ENCODE measurements around the gene ADAT3. TPM values are rescaled to one million over a fixed set of nuclear protein-coding genes. Genes with fewer than 3 reads are reported as not detected.

ADAT3 gene
- total RNA-seq, 1 donor = 3.3 TPM

- no peaks in the 10 kb centered on the region for H3K27me3 ChIP-seq (ENCODE audit: insufficient read depth, low read length)
- H3K4me1 ChIP-seq (ENCODE audit: insufficient read depth, low read length) = peaks cover 10% of the 10 kb centered on the region
- DNase-seq (ENCODE audit: insufficient read length, low spot score, missing footprints) = peak; percentile 93
- H4K20me1 ChIP-seq (ENCODE audit: insufficient read depth, low read length) = peaks cover 58% of the 10 kb centered on the region
- no peak overlapping the region for H2AFZ ChIP-seq (ENCODE audit: low read length)
- no peak overlapping the region for H3K4me3 ChIP-seq (ENCODE audit: insufficient read depth, low read length)
- no peak overlapping the region for H3K27ac ChIP-seq (ENCODE audit: low read depth, low read length)
- TF ChIP-seq, protein P1, sequence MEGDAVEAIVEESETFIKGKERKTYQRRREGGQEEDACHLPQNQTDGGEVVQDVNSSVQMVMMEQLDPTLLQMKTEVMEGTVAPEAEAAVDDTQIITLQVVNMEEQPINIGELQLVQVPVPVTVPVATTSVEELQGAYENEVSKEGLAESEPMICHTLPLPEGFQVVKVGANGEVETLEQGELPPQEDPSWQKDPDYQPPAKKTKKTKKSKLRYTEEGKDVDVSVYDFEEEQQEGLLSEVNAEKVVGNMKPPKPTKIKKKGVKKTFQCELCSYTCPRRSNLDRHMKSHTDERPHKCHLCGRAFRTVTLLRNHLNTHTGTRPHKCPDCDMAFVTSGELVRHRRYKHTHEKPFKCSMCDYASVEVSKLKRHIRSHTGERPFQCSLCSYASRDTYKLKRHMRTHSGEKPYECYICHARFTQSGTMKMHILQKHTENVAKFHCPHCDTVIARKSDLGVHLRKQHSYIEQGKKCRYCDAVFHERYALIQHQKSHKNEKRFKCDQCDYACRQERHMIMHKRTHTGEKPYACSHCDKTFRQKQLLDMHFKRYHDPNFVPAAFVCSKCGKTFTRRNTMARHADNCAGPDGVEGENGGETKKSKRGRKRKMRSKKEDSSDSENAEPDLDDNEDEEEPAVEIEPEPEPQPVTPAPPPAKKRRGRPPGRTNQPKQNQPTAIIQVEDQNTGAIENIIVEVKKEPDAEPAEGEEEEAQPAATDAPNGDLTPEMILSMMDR (IDR thresholded peaks at IDR 0.05; ENCODE audit: extremely low read depth, low read depth, low read length) = peak; percentile 43
- no peaks in the 10 kb centered on the region for H3K9me3 ChIP-seq (ENCODE audit: low read depth, low read length)
- peaks cover 84% of the 10 kb centered on the region for H3K79me2 ChIP-seq (ENCODE audit: insufficient read depth, low read length)
- no peak overlapping the region for H3K4me2 ChIP-seq (ENCODE audit: insufficient read depth, low read length)
- H3K36me3 ChIP-seq (ENCODE audit: insufficient read depth, low read length) = no peaks in the 10 kb centered on the region
Observed at GRCh38 chr19:1945899-1946298, 40.7 kb downstream of the ADAT3 start.

- Histone ChIP-seq H3K4me1 (ENCODE audit: insufficient read depth, low read length) (peaks cover 5% of the 10 kb centered on the region), H3K36me3 (ENCODE audit: insufficient read depth, low read length) (no peaks in the 10 kb centered on the region), H3K4me2 (ENCODE audit: insufficient read depth, low read length) (no peak overlapping the region), H3K9me3 (ENCODE audit: low read depth, low read length) (no peaks in the 10 kb centered on the region), H3K79me2 (ENCODE audit: insufficient read depth, low read length) (peaks cover 84% of the 10 kb centered on the region), H3K4me3 (ENCODE audit: insufficient read depth, low read length) (no peak overlapping the region), H2AFZ (ENCODE audit: low read length) (no peak overlapping the region), H4K20me1 (ENCODE audit: insufficient read depth, low read length) (peaks cover 54% of the 10 kb centered on the region), H3K27ac (ENCODE audit: low read depth, low read length) (no peak overlapping the region), H3K27me3 (ENCODE audit: insufficient read depth, low read length) (no peaks in the 10 kb centered on the region)
- DNase-seq (ENCODE audit: insufficient read length, low spot score, missing footprints) = no peak
- TF ChIP-seq, protein P1 (IDR thresholded peaks at IDR 0.05; ENCODE audit: extremely low read depth, low read depth, low read length) = no peak
Observed at GRCh38 chr19:1947651-1948209, 42.5 kb downstream of the ADAT3 start.

DNA sequence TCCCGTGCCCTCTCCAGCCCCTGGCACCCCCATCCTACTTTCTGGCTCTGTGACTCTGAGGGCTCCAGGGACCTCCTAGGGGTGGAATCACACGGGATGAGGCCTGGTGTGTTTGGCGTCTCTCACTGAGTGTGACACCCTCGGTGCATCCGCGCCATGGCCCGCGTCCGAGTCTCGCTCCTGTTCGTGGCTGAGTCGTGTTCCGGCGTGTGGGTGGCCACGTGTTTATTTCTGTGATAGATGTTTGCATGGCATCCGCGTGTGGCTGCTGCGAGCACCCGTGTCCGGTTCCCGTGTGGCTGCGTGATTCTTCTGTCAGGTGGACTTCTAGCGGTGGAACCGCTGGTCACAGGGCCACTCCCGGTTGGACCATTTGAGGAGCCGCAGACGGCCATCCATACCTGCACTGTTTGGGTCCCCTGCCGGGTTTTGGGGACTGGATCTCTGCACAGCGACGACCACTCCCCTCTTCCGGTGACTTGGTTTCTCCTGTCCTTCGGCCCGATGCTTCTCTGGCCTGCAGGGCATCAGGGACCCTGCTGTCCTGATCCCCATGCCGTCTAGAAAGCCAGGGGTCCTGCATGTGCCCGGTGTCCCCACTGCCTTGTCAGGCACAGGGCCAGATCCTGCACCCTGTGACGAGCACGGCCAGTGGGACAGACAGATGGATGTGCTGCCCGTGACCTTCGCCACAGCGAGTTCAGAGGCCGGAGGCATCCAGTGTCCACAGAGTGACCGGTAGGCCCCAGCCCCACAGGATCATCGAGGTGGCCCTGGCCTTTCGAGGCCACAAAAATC is 44.3 kb downstream of the ADAT3 start:
- peaks cover 55% of the 10 kb centered on the region for H4K20me1 ChIP-seq (ENCODE audit: insufficient read depth, low read length)
- no peak for DNase-seq (ENCODE audit: insufficient read length, low spot score, missing footprints)
- no peaks in the 10 kb centered on the region for H3K9me3 ChIP-seq (ENCODE audit: low read depth, low read length)
- TF ChIP-seq, protein P1 (IDR thresholded peaks at IDR 0.05; ENCODE audit: extremely low read depth, low read depth, low read length) = no peak
- no peak overlapping the region for H3K27ac ChIP-seq (ENCODE audit: low read depth, low read length)
- H3K4me2 ChIP-seq (ENCODE audit: insufficient read depth, low read length) = no peak overlapping the region
- no peaks in the 10 kb centered on the region for H3K4me1 ChIP-seq (ENCODE audit: insufficient read depth, low read length)
- peaks cover 84% of the 10 kb centered on the region for H3K79me2 ChIP-seq (ENCODE audit: insufficient read depth, low read length)
- no peak overlapping the region for H2AFZ ChIP-seq (ENCODE audit: low read length)
- H3K27me3 ChIP-seq (ENCODE audit: insufficient read depth, low read length) = no peaks in the 10 kb centered on the region
- no peak overlapping the region for H3K4me3 ChIP-seq (ENCODE audit: insufficient read depth, low read length)
- no peaks in the 10 kb centered on the region for H3K36me3 ChIP-seq (ENCODE audit: insufficient read depth, low read length)

GRCh38 chr19:1950640-1951039 is 45.4 kb downstream of the ADAT3 start:
- H3K4me1 ChIP-seq (ENCODE audit: insufficient read depth, low read length) = no peaks in the 10 kb centered on the region
- peaks cover 55% of the 10 kb centered on the region for H4K20me1 ChIP-seq (ENCODE audit: insufficient read depth, low read length)
- no peak overlapping the region for H3K27ac ChIP-seq (ENCODE audit: low read depth, low read length)
- DNase-seq (ENCODE audit: insufficient read length, low spot score, missing footprints) = no peak
- no peaks in the 10 kb centered on the region for H3K27me3 ChIP-seq (ENCODE audit: insufficient read depth, low read length)
- TF ChIP-seq, protein P1 (IDR thresholded peaks at IDR 0.05; ENCODE audit: extremely low read depth, low read depth, low read length) = no peak
- H3K9me3 ChIP-seq (ENCODE audit: low read depth, low read length) = no peaks in the 10 kb centered on the region
- peaks cover 84% of the 10 kb centered on the region for H3K79me2 ChIP-seq (ENCODE audit: insufficient read depth, low read length)
- H3K36me3 ChIP-seq (ENCODE audit: insufficient read depth, low read length) = no peaks in the 10 kb centered on the region
- no peak overlapping the region for H3K4me2 ChIP-seq (ENCODE audit: insufficient read depth, low read length)
- H2AFZ ChIP-seq (ENCODE audit: low read length) = no peak overlapping the region
- no peak overlapping the region for H3K4me3 ChIP-seq (ENCODE audit: insufficient read depth, low read length)
